K562 (cell line): ENCODE results near the gene CPTP. TPM values are rescaled to one million over a fixed set of nuclear protein-coding genes. Genes with fewer than 3 reads are reported as not detected.

Source experiments
- microRNA-seq: library from miRNA; unstranded; fragments of <30 nt; microRNA quantifications from one replicate; pipeline ENCODE4, GENCODE V29; 2018; ENCODE audit warnings: borderline microRNAs expressed
- polyA plus RNA-seq, 8 experiments: library from polyadenylated mRNA; depleted of rRNA in 4 of 8; stranded (reverse) in 5 of 8; unstranded in 3 of 8; fragments of >200 nt; fragmentation: Nextera tagmentation in 2 of 8; fragmentation: Illumina TruSeq in 1 of 8; extraction: Ambion mirVana in 2 of 8; extraction: Trizol in 1 of 8; gene quantifications; 2 replicates each; pipeline versions ENCODE4 v1.2.1 to v1.2.3, GENCODE V29; 2011 to 2014; ENCODE audit warnings: inconsistent platforms in 1 of 8, missing spikeins in 1 of 8
- small RNA-seq: library from RNA; depleted of rRNA; stranded (forward); fragments of <200 nt; gene quantifications from one replicate; pipeline ENCODE3, GENCODE V24; 2014
- total RNA-seq, 7 experiments: library from RNA; depleted of rRNA in 6 of 7; stranded (reverse); fragments of >200 nt in 6 of 7; fragmentation: Illumina TruSeq in 2 of 7; extraction: Trizol in 2 of 7; gene quantifications; 2 replicates each; pipeline versions ENCODE4 v1.2.1 to v1.2.3, GENCODE V29; 2011 to 2021; ENCODE audit warnings: low replicate concordance in 1 of 7

Gene CPTP
- total and polyA plus RNA-seq, 9 of the 15 experiments (the other 6 are each of a cell fraction or from before 2014, with no cell fraction given): 0.11 to 25.8 (median 3.5) TPM

Small RNAs within 50 kb of the gene (microRNA-seq; reads per million reads assigned to microRNA genes)
- gene MIR6726 (0.46 reads per million), gene MIR6727 (not detected), gene MIR6808 (0.27 reads per million)

Small RNAs within 50 kb of the gene (small RNA-seq; reads per million reads assigned to genes)
- 0.11 reads per million for gene MIR6726

Other genes starting within 250 kb of the CPTP start
Only the 7 nearest of the 24 such genes appear.
- 0.53 and 0.64 TPM in 2 replicates for gene SCNN1D, start 44.4 kb upstream of the CPTP start, total RNA-seq (2014; rRNA removed)
- 0.06 TPM in 1 of 2 replicates, not detected in the other for gene SCNN1D, start 44.4 kb upstream of the CPTP start, total RNA-seq (2014; rRNA removed; fragmentation: Illumina TruSeq; extraction: Trizol)
- 0.29 and 0.38 TPM in 2 replicates for gene SCNN1D, start 44.4 kb upstream of the CPTP start, total RNA-seq (2015; rRNA removed; fragmentation: Illumina TruSeq; extraction: Trizol)
- 0.73 and 0.87 TPM in 2 replicates for gene SCNN1D, start 44.4 kb upstream of the CPTP start, total RNA-seq (2021)
- gene SCNN1D, start 44.4 kb upstream of the CPTP start, polyA plus RNA-seq (2011; rRNA removed): 0.38 and 0.92 TPM in 2 replicates
- gene SCNN1D, start 44.4 kb upstream of the CPTP start, polyA plus RNA-seq (2014; fragmentation: Illumina TruSeq; extraction: Trizol): 0.04 and 0.26 TPM in 2 replicates
- under 1 TPM in 1 of 2 experiments, not detected in 1; 0.01 TPM for gene SCNN1D, start 44.4 kb upstream of the CPTP start, polyA plus RNA-seq (2014; fragmentation: Nextera tagmentation; extraction: Ambion mirVana)
- 1.1 TPM in 2 replicates for gene SCNN1D, start 44.4 kb upstream of the CPTP start, polyA plus RNA-seq (2014; rRNA removed)
- gene ACAP3, start 16.9 kb upstream of the CPTP start, total RNA-seq (2014; rRNA removed): 29.6 and 33.3 TPM in 2 replicates
- gene ACAP3, start 16.9 kb upstream of the CPTP start, total RNA-seq (2014; rRNA removed; fragmentation: Illumina TruSeq; extraction: Trizol): 1.9 and 3.5 TPM in 2 replicates
- gene ACAP3, start 16.9 kb upstream of the CPTP start, total RNA-seq (2015; rRNA removed; fragmentation: Illumina TruSeq; extraction: Trizol): 14.0 and 15.2 TPM in 2 replicates
- gene ACAP3, start 16.9 kb upstream of the CPTP start, total RNA-seq (2021): 44.1 and 49.0 TPM in 2 replicates
- gene ACAP3, start 16.9 kb upstream of the CPTP start, polyA plus RNA-seq (2011; rRNA removed): 12.0 and 27.1 TPM in 2 replicates
- 7.2 and 11.8 TPM in 2 replicates for gene ACAP3, start 16.9 kb upstream of the CPTP start, polyA plus RNA-seq (2014; fragmentation: Illumina TruSeq; extraction: Trizol)
- gene ACAP3, start 16.9 kb upstream of the CPTP start, polyA plus RNA-seq (2014; fragmentation: Nextera tagmentation; extraction: Ambion mirVana): under 1 TPM; 0.01 to 0.06 TPM
- 43.8 and 44.8 TPM in 2 replicates for gene ACAP3, start 16.9 kb upstream of the CPTP start, polyA plus RNA-seq (2014; rRNA removed)
- gene PUSL1, start 16.2 kb upstream of the CPTP start, total RNA-seq (2014; rRNA removed): 86.9 and 103 TPM in 2 replicates
- gene PUSL1, start 16.2 kb upstream of the CPTP start, total RNA-seq (2014; rRNA removed; fragmentation: Illumina TruSeq; extraction: Trizol): 5.6 and 7.0 TPM in 2 replicates
- 29.7 and 31.4 TPM in 2 replicates for gene PUSL1, start 16.2 kb upstream of the CPTP start, total RNA-seq (2015; rRNA removed; fragmentation: Illumina TruSeq; extraction: Trizol)
- gene PUSL1, start 16.2 kb upstream of the CPTP start, total RNA-seq (2021): 80.1 and 83.0 TPM in 2 replicates
- gene PUSL1, start 16.2 kb upstream of the CPTP start, polyA plus RNA-seq (2011; rRNA removed): 13.6 and 22.4 TPM in 2 replicates
- gene PUSL1, start 16.2 kb upstream of the CPTP start, polyA plus RNA-seq (2014; fragmentation: Illumina TruSeq; extraction: Trizol): 10.5 and 25.1 TPM in 2 replicates
- gene PUSL1, start 16.2 kb upstream of the CPTP start, polyA plus RNA-seq (2014; fragmentation: Nextera tagmentation; extraction: Ambion mirVana): 1 to 10 TPM in 1 of 2 experiments, under 1 TPM in 1; 0.62 to 1.7 TPM
- gene PUSL1, start 16.2 kb upstream of the CPTP start, polyA plus RNA-seq (2014; rRNA removed): 68.5 and 76.0 TPM in 2 replicates
- gene INTS11, start 142 bp upstream of the CPTP start, total RNA-seq (2014; rRNA removed): 151 and 179 TPM in 2 replicates
- 62.1 and 77.4 TPM in 2 replicates for gene INTS11, start 142 bp upstream of the CPTP start, total RNA-seq (2014; rRNA removed; fragmentation: Illumina TruSeq; extraction: Trizol)
- 85.4 and 88.8 TPM in 2 replicates for gene INTS11, start 142 bp upstream of the CPTP start, total RNA-seq (2015; rRNA removed; fragmentation: Illumina TruSeq; extraction: Trizol)
- 153 and 164 TPM in 2 replicates for gene INTS11, start 142 bp upstream of the CPTP start, total RNA-seq (2021)
- gene INTS11, start 142 bp upstream of the CPTP start, polyA plus RNA-seq (2011; rRNA removed): 110 and 164 TPM in 2 replicates
- gene INTS11, start 142 bp upstream of the CPTP start, polyA plus RNA-seq (2014; fragmentation: Illumina TruSeq; extraction: Trizol): 143 and 151 TPM in 2 replicates
- 10 to 100 TPM in 1 of 2 experiments, 1 to 10 TPM in 1; 3.6 to 11.8 TPM for gene INTS11, start 142 bp upstream of the CPTP start, polyA plus RNA-seq (2014; fragmentation: Nextera tagmentation; extraction: Ambion mirVana)
- 183 TPM in 2 replicates for gene INTS11, start 142 bp upstream of the CPTP start, polyA plus RNA-seq (2014; rRNA removed)
- 0.12 TPM in 1 of 2 replicates, not detected in the other for gene TAS1R3, start 6.5 kb downstream of the CPTP start, total RNA-seq (2014; rRNA removed)
- gene TAS1R3, start 6.5 kb downstream of the CPTP start, total RNA-seq (2014; rRNA removed; fragmentation: Illumina TruSeq; extraction: Trizol): not detected in 2 replicates
- 0.04 TPM in 1 of 2 replicates, not detected in the other for gene TAS1R3, start 6.5 kb downstream of the CPTP start, total RNA-seq (2015; rRNA removed; fragmentation: Illumina TruSeq; extraction: Trizol)
- gene TAS1R3, start 6.5 kb downstream of the CPTP start, total RNA-seq (2021): 0.07 and 0.09 TPM in 2 replicates
- 0.05 TPM in 1 of 2 replicates, not detected in the other for gene TAS1R3, start 6.5 kb downstream of the CPTP start, polyA plus RNA-seq (2011; rRNA removed)
- not detected in 2 replicates for gene TAS1R3, start 6.5 kb downstream of the CPTP start, polyA plus RNA-seq (2014; fragmentation: Illumina TruSeq; extraction: Trizol)
- gene TAS1R3, start 6.5 kb downstream of the CPTP start, polyA plus RNA-seq (2014; fragmentation: Nextera tagmentation; extraction: Ambion mirVana): not detected
- 0.03 and 0.13 TPM in 2 replicates for gene TAS1R3, start 6.5 kb downstream of the CPTP start, polyA plus RNA-seq (2014; rRNA removed)
- gene DVL1, start 24.6 kb downstream of the CPTP start, total RNA-seq (2014; rRNA removed): 135 and 143 TPM in 2 replicates
- 3.5 and 6.3 TPM in 2 replicates for gene DVL1, start 24.6 kb downstream of the CPTP start, total RNA-seq (2014; rRNA removed; fragmentation: Illumina TruSeq; extraction: Trizol)
- gene DVL1, start 24.6 kb downstream of the CPTP start, total RNA-seq (2015; rRNA removed; fragmentation: Illumina TruSeq; extraction: Trizol): 50.9 and 51.7 TPM in 2 replicates
- 106 and 118 TPM in 2 replicates for gene DVL1, start 24.6 kb downstream of the CPTP start, total RNA-seq (2021)
- 24.3 and 42.1 TPM in 2 replicates for gene DVL1, start 24.6 kb downstream of the CPTP start, polyA plus RNA-seq (2011; rRNA removed)
- 13.9 and 43.4 TPM in 2 replicates for gene DVL1, start 24.6 kb downstream of the CPTP start, polyA plus RNA-seq (2014; fragmentation: Illumina TruSeq; extraction: Trizol)
- gene DVL1, start 24.6 kb downstream of the CPTP start, polyA plus RNA-seq (2014; fragmentation: Nextera tagmentation; extraction: Ambion mirVana): under 1 TPM; 0.62 to 0.63 TPM
- gene DVL1, start 24.6 kb downstream of the CPTP start, polyA plus RNA-seq (2014; rRNA removed): 119 and 136 TPM in 2 replicates
- gene MXRA8, start 33.8 kb downstream of the CPTP start, total RNA-seq (2014; rRNA removed): 7.3 and 12.4 TPM in 2 replicates
- 2.1 and 2.7 TPM in 2 replicates for gene MXRA8, start 33.8 kb downstream of the CPTP start, total RNA-seq (2014; rRNA removed; fragmentation: Illumina TruSeq; extraction: Trizol)
- 4.8 and 5.5 TPM in 2 replicates for gene MXRA8, start 33.8 kb downstream of the CPTP start, total RNA-seq (2015; rRNA removed; fragmentation: Illumina TruSeq; extraction: Trizol)
- 9.1 and 10.8 TPM in 2 replicates for gene MXRA8, start 33.8 kb downstream of the CPTP start, total RNA-seq (2021)
- gene MXRA8, start 33.8 kb downstream of the CPTP start, polyA plus RNA-seq (2011; rRNA removed): 2.9 and 9.0 TPM in 2 replicates
- gene MXRA8, start 33.8 kb downstream of the CPTP start, polyA plus RNA-seq (2014; fragmentation: Illumina TruSeq; extraction: Trizol): 6.3 and 9.2 TPM in 2 replicates
- under 1 TPM; 0.66 to 0.83 TPM for gene MXRA8, start 33.8 kb downstream of the CPTP start, polyA plus RNA-seq (2014; fragmentation: Nextera tagmentation; extraction: Ambion mirVana)
- gene MXRA8, start 33.8 kb downstream of the CPTP start, polyA plus RNA-seq (2014; rRNA removed): 11.3 and 13.1 TPM in 2 replicates